ENCODE measurements around the gene PCDHGC4. TPM values are rescaled to one million over a fixed set of nuclear protein-coding genes. Genes with fewer than 3 reads are reported as not detected.

Gene PCDHGC4
- total RNA-seq, 1 experiment from 2014 or later = 4.3 TPM

- Histone ChIP-seq H3K27me3 (ENCODE audit: insufficient read depth, low read length) (peaks cover 9% of the 10 kb centered on the region; the same call in 1 of the 2 replicates), H3K79me2 (ENCODE audit: insufficient read depth, low read length) (no peaks in the 10 kb centered on the region; the same call in 1 of the 2 replicates), H3T11ph (ENCODE audit: low read length) (no peak overlapping the region), H4K20me1 (ENCODE audit: control insufficient read depth, insufficient read depth, insufficient read length) (no peaks in the 10 kb centered on the region), H3K4me1 (ENCODE audit: insufficient read depth, low read length) (peaks cover 5% of the 10 kb centered on the region; the same call in 1 of the 2 replicates), H3K23ac (ENCODE audit: insufficient read length, low read depth, low read length) (no peak overlapping the region), H2AFZ (ENCODE audit: low read length) (no peak overlapping the region), H3K27ac (ENCODE audit: insufficient read length, low read depth, low read length) (no peak overlapping the region), H3K9me3 (ENCODE audit: control insufficient read depth, low read depth, low read length) (no peaks in the 10 kb centered on the region), H2BK15ac (ENCODE audit: low read depth, low read length) (no peak overlapping the region), H3K79me1 (ENCODE audit: insufficient read depth, low read depth, low read length, poor library complexity, severe bottlenecking) (no peaks in the 10 kb centered on the region), H4K8ac (replicated peaks; ENCODE audit: insufficient read length, low read depth, low read length) (no peak overlapping the region), H2AK5ac (ENCODE audit: insufficient read length, low read length) (no peak overlapping the region), H3K14ac (ENCODE audit: insufficient read depth, low read length) (no peak overlapping the region), H3K4ac (ENCODE audit: low read depth, low read length) (no peak overlapping the region), H3K56ac (ENCODE audit: insufficient read length, low read depth, low read length) (no peak overlapping the region), H4K5ac (ENCODE audit: insufficient read length, low read depth, low read length) (no peak overlapping the region), H3K4me2 (ENCODE audit: insufficient read depth, insufficient read length, low read length) (no peak overlapping the region), H3K18ac (ENCODE audit: insufficient read length, low read depth, low read length) (no peak overlapping the region), H2BK20ac (ENCODE audit: low read depth, low read length, poor library complexity, severe bottlenecking) (no peak overlapping the region), H3K9ac (ENCODE audit: extremely low read depth, insufficient read length, low read length) (no peak overlapping the region), H2BK5ac (ENCODE audit: insufficient read length, low read length) (no peak overlapping the region), H2BK120ac (ENCODE audit: low read depth, low read length, poor library complexity, severe bottlenecking) (no peak overlapping the region), H4K91ac (ENCODE audit: insufficient read length, low read depth, low read length) (no peak overlapping the region), H2BK12ac (ENCODE audit: insufficient read length, low read depth, low read length) (no peak overlapping the region), H3K23me2 (ENCODE audit: insufficient read length, low read depth, low read length, poor library complexity, severe bottlenecking) (peaks cover 13% of the 10 kb centered on the region)
- peaks cover 16 to 22% (median 16%) of the 10 kb centered on the region in 3 experiments; a peak in 6 of 7 replicates for H3K36me3 Mint-ChIP-seq (ENCODE audit: insufficient read depth in 1 of 3, low read depth in 3 of 3)
- H3K27me3 Mint-ChIP-seq (ENCODE audit: low read depth) = peaks cover 23% of the 10 kb centered on the region
- no peak for DNase-seq
- no peak for TF ChIP-seq CTCF (conservative IDR thresholded peaks at IDR 0.05)
- no peak overlapping the region for H3K27ac Mint-ChIP-seq
- H3K4me1 Mint-ChIP-seq = peaks cover 39 to 43% of the 10 kb centered on the region in 2 experiments
- no CpG with 5 or more reads among the region's 7 CpGs for WGBS (ENCODE audit: extremely low coverage, insufficient read length, low lambda C conversion rate)
- H3K4me3 Mint-ChIP-seq = no peak overlapping the region; a peak in 1 of 5 replicates
- no peaks in the 10 kb centered on the region for H3K9me3 Mint-ChIP-seq
Measured at GRCh38 chr5:141487131-141487530, 2.3 kb downstream of the PCDHGC4 start.
